GM19328 (cell line): ENCODE measurements around the gene POLR2M.

ENCODE experiments used
- ATAC-seq: cut with Tn5 transposase; IDR thresholded peaks from one replicate; pipeline ENCODE4 v1.9.1; 2021; ENCODE audit warnings: mild to moderate bottlenecking, moderate library complexity; ENCODE audit not compliant: unreplicated experiment

Gene POLR2M

GRCh38 chr15:57691082-57691481 lies 15.4 kb upstream of the POLR2M start:
- no peak for ATAC-seq

- no peak for ATAC-seq
Observed at GRCh38 chr15:57692709-57693108, 13.8 kb upstream of the POLR2M start.

GRCh38 chr15:57694279-57694678 lies 12.2 kb upstream of the POLR2M start:
- no peak for ATAC-seq

- ATAC-seq = no peak
Observed at GRCh38 chr15:57696146-57696545, 10.4 kb upstream of the POLR2M start.

GRCh38 chr15:57697588-57697987 lies 8.9 kb upstream of the POLR2M start:
- no peak for ATAC-seq

GRCh38 chr15:57698243-57698642 lies 8.3 kb upstream of the POLR2M start:
- ATAC-seq = no peak

- ATAC-seq = no peak
Observed at GRCh38 chr15:57698991-57699390, 7.5 kb upstream of the POLR2M start.

GRCh38 chr15:57703387-57703786 lies 3.1 kb upstream of the POLR2M start:
- no peak for ATAC-seq

- ATAC-seq = no peak
Observed at GRCh38 chr15:57704441-57704840, 2.1 kb upstream of the POLR2M start.

- ATAC-seq = no peak
Observed at GRCh38 chr15:57705746-57706404, 639 bp upstream of the POLR2M start.

- ATAC-seq = no peak
Observed at GRCh38 chr15:57708047-57708446, 1.5 kb downstream of the POLR2M start.

- ATAC-seq = no peak
Observed at GRCh38 chr15:57718309-57718708, 11.8 kb downstream of the POLR2M start.

- ATAC-seq = no peak
Observed at GRCh38 chr15:57720867-57721266, 14.4 kb downstream of the POLR2M start.

- no peak for ATAC-seq
Observed at GRCh38 chr15:57726411-57726810, 19.9 kb downstream of the POLR2M start.

- ATAC-seq = no peak
Observed at GRCh38 chr15:57727031-57727430, 20.5 kb downstream of the POLR2M start.

- ATAC-seq = no peak
Observed at GRCh38 chr15:57728436-57728835, 21.9 kb downstream of the POLR2M start.

GRCh38 chr15:57730876-57731275 lies 24.4 kb downstream of the POLR2M start:
- ATAC-seq = no peak

GRCh38 chr15:57731530-57732103 lies 25.1 kb downstream of the POLR2M start:
- no peak for ATAC-seq

GRCh38 chr15:57732526-57733331 lies 26.2 kb downstream of the POLR2M start:
- no peak for ATAC-seq

GRCh38 chr15:57734860-57735259 lies 28.3 kb downstream of the POLR2M start:
- no peak for ATAC-seq

GRCh38 chr15:57735431-57735830 lies 28.9 kb downstream of the POLR2M start:
- no peak for ATAC-seq

- no peak for ATAC-seq
Observed at GRCh38 chr15:57735891-57736290, 29.4 kb downstream of the POLR2M start.
